ENCODE results near the gene TMEM139. TPM values are rescaled to one million over a fixed set of nuclear protein-coding genes. Genes with fewer than 3 reads are reported as not detected.

Gene TMEM139
- total RNA-seq, 1 experiment from 2014 or later = 2.0 TPM

DNA sequence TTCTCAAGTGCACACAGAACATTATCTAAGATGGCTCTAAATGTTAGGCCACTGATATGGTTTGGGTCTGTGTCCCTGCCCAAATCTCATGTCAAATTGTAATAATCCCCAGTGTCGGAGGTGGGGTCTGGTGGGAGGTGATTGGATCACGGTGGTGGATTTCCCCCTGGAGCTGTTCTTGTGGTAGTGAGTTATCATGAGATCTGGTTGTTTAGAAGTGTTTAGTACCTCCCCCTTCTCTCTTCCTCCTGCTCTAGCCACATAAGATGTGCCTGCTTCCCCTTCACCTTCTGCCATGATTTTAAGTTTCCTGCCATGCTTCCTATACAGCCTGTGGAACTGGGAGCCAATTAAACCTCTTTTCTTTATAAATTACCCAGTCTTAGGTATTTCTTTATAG is 32.8 kb upstream of the TMEM139 start:
- no peak overlapping the region for H3K27ac ChIP-seq (ENCODE audit: low read length)
- no peak for TF ChIP-seq TCF7L2 (IDR thresholded peaks at IDR 0.05; ENCODE audit: low read depth, low read length)
- TF ChIP-seq REST (IDR thresholded peaks at IDR 0.05; ENCODE audit: insufficient read depth in 1 of 2, low read depth in 2 of 2, low read length in 1 of 2) = no peak
- no peak for TF ChIP-seq POLR2AphosphoS5 (IDR thresholded peaks at IDR 0.05; ENCODE audit: low read depth, low read length)
- no peak for TF ChIP-seq SIN3A (IDR thresholded peaks at IDR 0.05; ENCODE audit: borderline replicate concordance, insufficient read depth, low read depth, low read length)
- TF ChIP-seq, protein P1, sequence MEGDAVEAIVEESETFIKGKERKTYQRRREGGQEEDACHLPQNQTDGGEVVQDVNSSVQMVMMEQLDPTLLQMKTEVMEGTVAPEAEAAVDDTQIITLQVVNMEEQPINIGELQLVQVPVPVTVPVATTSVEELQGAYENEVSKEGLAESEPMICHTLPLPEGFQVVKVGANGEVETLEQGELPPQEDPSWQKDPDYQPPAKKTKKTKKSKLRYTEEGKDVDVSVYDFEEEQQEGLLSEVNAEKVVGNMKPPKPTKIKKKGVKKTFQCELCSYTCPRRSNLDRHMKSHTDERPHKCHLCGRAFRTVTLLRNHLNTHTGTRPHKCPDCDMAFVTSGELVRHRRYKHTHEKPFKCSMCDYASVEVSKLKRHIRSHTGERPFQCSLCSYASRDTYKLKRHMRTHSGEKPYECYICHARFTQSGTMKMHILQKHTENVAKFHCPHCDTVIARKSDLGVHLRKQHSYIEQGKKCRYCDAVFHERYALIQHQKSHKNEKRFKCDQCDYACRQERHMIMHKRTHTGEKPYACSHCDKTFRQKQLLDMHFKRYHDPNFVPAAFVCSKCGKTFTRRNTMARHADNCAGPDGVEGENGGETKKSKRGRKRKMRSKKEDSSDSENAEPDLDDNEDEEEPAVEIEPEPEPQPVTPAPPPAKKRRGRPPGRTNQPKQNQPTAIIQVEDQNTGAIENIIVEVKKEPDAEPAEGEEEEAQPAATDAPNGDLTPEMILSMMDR (IDR thresholded peaks at IDR 0.05) = no peak
- no peaks in the 10 kb centered on the region for H3K27me3 ChIP-seq (ENCODE audit: control insufficient read depth, insufficient read depth, low read length)
- POLR2A ChIA-PET = no interaction called here
- ATAC-seq (no peak), DNase-seq (ENCODE audit: low read depth, low spot score) (no peak)
- intact Hi-C loops (cut with micrococcal nuclease; ENCODE audit: unreplicated experiment) = no loop called here
- in situ Hi-C loops (cut with HindIII; ENCODE audit: low pct_unique_long_range_greater_than_20kb, low sequenced_read_pairs) = no loop called here
- CTCF ChIA-PET = no interaction called here
- no peaks in the 10 kb centered on the region for H3K9me3 ChIP-seq (ENCODE audit: control insufficient read depth, insufficient read depth, low read depth, low read length)
- no peak overlapping the region for H3K4me3 ChIP-seq (ENCODE audit: low read depth in 2 of 2, low read length in 2 of 2)
- no TSS peak for BruUV-seq (replicated peaks)
- no peaks in the 10 kb centered on the region for H3K36me3 ChIP-seq (ENCODE audit: control insufficient read depth, insufficient read depth, low read length)
- no peaks in the 10 kb centered on the region for H3K4me1 ChIP-seq (ENCODE audit: control insufficient read depth, insufficient read depth, low read length)

- CTCF ChIA-PET = interaction anchor here (1.6 kb wide), 1 partner anchor 15 kb away, joined by 4 read pairs; no protein-coding TSS in a partner anchor
- in situ Hi-C loops (cut with HindIII; ENCODE audit: low pct_unique_long_range_greater_than_20kb, low sequenced_read_pairs) = no loop called here
- no peak for ATAC-seq
- no peak overlapping the region for H3K4me3 ChIP-seq (ENCODE audit: low read depth in 2 of 2, low read length in 2 of 2)
- no peak for DNase-seq (ENCODE audit: low read depth, low spot score)
- no peaks in the 10 kb centered on the region for H3K27me3 ChIP-seq (ENCODE audit: control insufficient read depth, insufficient read depth, low read length)
- no peaks in the 10 kb centered on the region for H3K9me3 ChIP-seq (ENCODE audit: control insufficient read depth, insufficient read depth, low read depth, low read length)
- POLR2A ChIA-PET = no interaction called here
- H3K4me1 ChIP-seq (ENCODE audit: control insufficient read depth, insufficient read depth, low read length) = no peaks in the 10 kb centered on the region
- no peaks in the 10 kb centered on the region for H3K36me3 ChIP-seq (ENCODE audit: control insufficient read depth, insufficient read depth, low read length)
- TF ChIP-seq, protein P1 (IDR thresholded peaks at IDR 0.05) = no peak
- TF ChIP-seq REST (IDR thresholded peaks at IDR 0.05; ENCODE audit: insufficient read depth in 1 of 2, low read depth in 2 of 2, low read length in 1 of 2) = no peak
- no peak for TF ChIP-seq TCF7L2 (IDR thresholded peaks at IDR 0.05; ENCODE audit: low read depth, low read length)
- no TSS peak for BruUV-seq (replicated peaks)
- intact Hi-C loops (cut with micrococcal nuclease; ENCODE audit: unreplicated experiment) = no loop called here
- no peak overlapping the region for H3K27ac ChIP-seq (ENCODE audit: low read length)
Observed at GRCh38 chr7:143255564-143255963, 29.2 kb upstream of the TMEM139 start.
